CD4-positive, alpha-beta T cell treated with Interleukin-1 beta for 1 hour (primary cell): ENCODE data around the gene INPP5F.

ENCODE experiments used
- DNase-seq, 2 donors: peaks; one replicate each; pipeline ENCODE4 v3.0.0-alpha.2; 2020 to 2022

INPP5F gene

DNA sequence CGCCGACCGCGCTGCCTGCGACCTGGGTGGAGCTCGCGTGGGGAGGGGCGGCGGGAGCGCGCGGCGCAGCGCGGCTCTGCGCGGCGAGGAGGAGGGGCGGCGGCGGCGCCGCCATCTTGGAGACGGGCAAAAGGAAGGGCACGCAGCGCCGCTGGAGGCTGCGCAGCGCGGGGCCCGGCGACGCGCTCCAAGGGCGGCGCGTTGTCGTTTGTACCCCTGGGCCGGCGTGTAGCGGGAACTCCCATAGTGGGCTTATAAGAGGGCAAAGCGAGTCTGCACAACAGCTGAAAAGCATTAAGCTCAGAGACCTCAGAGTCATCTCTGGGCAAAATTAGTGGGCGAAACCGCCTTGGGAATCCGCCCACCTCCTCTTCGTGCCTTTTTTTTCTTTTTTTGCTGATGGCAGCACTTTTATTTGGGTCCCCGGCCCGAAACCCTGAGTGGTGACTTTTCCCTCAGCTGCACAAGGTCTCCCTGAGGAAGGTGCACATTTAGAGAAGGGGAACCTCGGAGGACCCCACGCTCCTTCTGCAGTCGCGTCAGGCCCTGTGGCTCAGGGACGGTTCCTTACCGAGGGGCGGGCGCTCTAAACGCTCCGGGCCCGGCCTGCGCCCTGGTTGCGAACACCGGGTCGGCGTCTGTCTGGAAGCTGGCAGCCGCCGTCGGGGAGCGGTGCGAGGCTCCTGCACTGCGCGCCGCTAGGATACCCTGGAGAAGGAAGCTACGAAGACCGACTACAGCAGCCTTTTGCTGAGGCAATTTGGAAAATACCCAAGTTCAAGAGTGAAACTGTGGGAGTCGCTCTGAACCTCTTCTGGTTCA is 147.2 kb downstream of the INPP5F start:
- DNase-seq, result peak; percentile 89 to 91

DNA sequence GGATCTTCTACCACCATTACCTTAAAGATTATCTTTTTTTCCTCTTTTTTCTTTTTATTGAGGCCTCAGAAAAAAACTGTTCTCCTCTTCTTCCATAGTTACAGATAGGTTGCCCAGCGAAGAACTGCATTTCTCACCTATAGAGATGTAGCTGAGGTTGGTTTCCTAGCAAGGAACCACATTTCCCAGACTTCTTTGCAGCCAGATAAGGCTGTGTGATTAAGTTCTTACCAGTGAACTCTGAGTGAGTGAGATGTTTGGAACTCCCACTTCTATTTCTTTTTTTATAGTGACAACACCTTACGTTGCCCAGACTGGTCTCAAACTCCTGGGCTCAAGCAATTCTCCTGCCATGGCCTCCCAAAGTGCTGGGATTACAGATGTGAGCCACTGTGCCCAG is 152.7 kb downstream of the INPP5F start:
- no peak for DNase-seq
